ENCODE measurements around the gene GHR.
"Not testable (repeated sequence)": the region's sequence is repeated elsewhere in the genome, so short reads cannot be mapped to it uniquely, and the experiment has no call there.

The GHR gene

GRCh38 chr5:42677156-42677842 lies 254.1 kb downstream of the GHR start:
- no peak overlapping the region for H3K4me3 ChIP-seq (ENCODE audit: low read depth, low read length)
- DNase-seq (ENCODE audit: low read depth) = no peak
- TF ChIP-seq MAX (IDR thresholded peaks at IDR 0.05; ENCODE audit: low read depth, low read length) (no peak), MYC (IDR thresholded peaks at IDR 0.05; ENCODE audit: low read depth, low read length) (no peak), CTCF (IDR thresholded peaks at IDR 0.05; ENCODE audit: low read depth, low read length) (no peak), POLR2A (IDR thresholded peaks at IDR 0.05; ENCODE audit: extremely low read depth, insufficient read length) (no peak)

- no peak for TF ChIP-seq CTCF (IDR thresholded peaks at IDR 0.05; ENCODE audit: low read depth, low read length)
- no peak for TF ChIP-seq MAX (IDR thresholded peaks at IDR 0.05; ENCODE audit: low read depth, low read length)
- no peak for TF ChIP-seq MYC (IDR thresholded peaks at IDR 0.05; ENCODE audit: low read depth, low read length)
- TF ChIP-seq POLR2A (IDR thresholded peaks at IDR 0.05; ENCODE audit: extremely low read depth, insufficient read length) = no peak
- no peak for DNase-seq (ENCODE audit: low read depth)
- no peak overlapping the region for H3K4me3 ChIP-seq (ENCODE audit: low read depth, low read length)
These were observed 256.8 kb downstream of the GHR start for GRCh38 chr5:42680046-42680445.

- not testable (repeated sequence) for DNase-seq (ENCODE audit: low read depth)
These were observed 261.8 kb downstream of the GHR start for GRCh38 chr5:42685078-42685477.

GRCh38 chr5:42689391-42689790 lies 266.2 kb downstream of the GHR start:
- DNase-seq (ENCODE audit: low read depth) = no peak
- no peak overlapping the region for H3K4me3 ChIP-seq (ENCODE audit: low read depth, low read length)
- TF ChIP-seq MYC (IDR thresholded peaks at IDR 0.05; ENCODE audit: low read depth, low read length) (no peak), CTCF (IDR thresholded peaks at IDR 0.05; ENCODE audit: low read depth, low read length) (no peak), MAX (IDR thresholded peaks at IDR 0.05; ENCODE audit: low read depth, low read length) (no peak), POLR2A (IDR thresholded peaks at IDR 0.05; ENCODE audit: extremely low read depth, insufficient read length) (no peak)

More at GRCh38 chr5:42685078-42685477, 261.8 kb downstream of the GHR start:
- H3K4me3 ChIP-seq (ENCODE audit: low read depth, low read length) = not testable (repeated sequence)

DNA sequence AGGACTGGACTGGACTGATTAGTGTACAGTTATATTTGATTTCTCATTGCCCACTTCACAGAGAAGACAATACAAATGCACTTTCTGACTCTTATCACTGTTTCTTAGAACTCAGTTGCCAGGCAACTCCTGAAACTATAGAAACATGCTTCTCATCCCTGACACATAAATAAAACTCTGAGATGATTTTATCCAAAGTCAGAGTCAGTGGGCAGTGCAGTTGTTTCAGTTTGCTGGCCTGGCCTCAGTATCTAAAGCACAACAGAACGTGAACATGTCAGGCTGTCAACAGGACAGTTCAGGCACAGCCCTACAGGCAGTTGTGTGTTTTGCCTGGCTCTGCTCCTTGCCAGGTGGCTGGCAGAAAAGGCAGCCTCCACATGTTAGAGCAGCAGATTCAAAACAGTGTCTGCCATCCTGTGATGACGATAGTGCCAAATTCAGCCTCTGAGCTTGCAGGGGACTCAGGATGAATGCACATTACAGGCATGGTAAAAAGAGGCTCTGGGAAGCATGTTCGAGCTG lies 268.2 kb downstream of the GHR start:
- no peak for DNase-seq (ENCODE audit: low read depth)
- no peak for TF ChIP-seq POLR2A (IDR thresholded peaks at IDR 0.05; ENCODE audit: extremely low read depth, insufficient read length)
- TF ChIP-seq MYC (IDR thresholded peaks at IDR 0.05; ENCODE audit: low read depth, low read length) = no peak
- no peak overlapping the region for H3K4me3 ChIP-seq (ENCODE audit: low read depth, low read length)

DNA sequence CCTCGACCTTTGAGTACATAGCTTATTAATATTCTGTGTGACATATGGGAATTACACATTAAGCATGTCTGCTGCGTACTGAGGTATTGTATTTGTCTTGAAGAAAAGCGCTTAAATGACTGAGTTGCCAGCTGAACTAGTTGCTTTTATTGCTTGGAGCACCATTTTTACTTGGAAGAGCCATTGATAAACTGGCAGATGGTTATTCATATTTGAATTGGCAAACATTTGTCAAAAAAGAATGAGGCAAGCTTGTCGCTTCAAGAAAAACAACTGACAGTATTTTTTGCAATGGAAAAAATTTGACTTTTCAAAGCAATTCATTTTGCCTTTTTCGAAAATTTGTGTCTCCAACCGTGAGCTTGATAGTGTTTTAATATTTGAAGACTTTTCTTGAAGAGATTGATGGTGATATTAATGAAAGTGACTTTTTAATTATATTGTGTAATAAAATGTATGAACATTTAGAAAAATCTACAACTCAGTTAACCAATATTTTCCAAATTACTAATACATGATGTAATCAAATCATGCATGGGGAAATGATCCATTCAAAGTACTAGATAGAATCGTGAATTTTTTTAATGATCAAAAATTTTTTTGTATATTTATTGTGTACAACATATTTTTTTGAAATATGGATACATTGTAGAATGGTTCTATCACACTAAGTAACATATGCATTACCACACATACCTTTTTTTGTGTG lies 278.3 kb downstream of the GHR start:
- TF ChIP-seq MAX (IDR thresholded peaks at IDR 0.05; ENCODE audit: low read depth, low read length) = no peak
- no peak for TF ChIP-seq MYC (IDR thresholded peaks at IDR 0.05; ENCODE audit: low read depth, low read length)
- TF ChIP-seq CTCF (IDR thresholded peaks at IDR 0.05; ENCODE audit: low read depth, low read length) = no peak
- no peak for TF ChIP-seq POLR2A (IDR thresholded peaks at IDR 0.05; ENCODE audit: extremely low read depth, insufficient read length)
- no peak overlapping the region for H3K4me3 ChIP-seq (ENCODE audit: low read depth, low read length)
- no peak for DNase-seq (ENCODE audit: low read depth)

Data from NB4 (cell line).